ENCODE results near the gene TMIGD3.

DNA sequence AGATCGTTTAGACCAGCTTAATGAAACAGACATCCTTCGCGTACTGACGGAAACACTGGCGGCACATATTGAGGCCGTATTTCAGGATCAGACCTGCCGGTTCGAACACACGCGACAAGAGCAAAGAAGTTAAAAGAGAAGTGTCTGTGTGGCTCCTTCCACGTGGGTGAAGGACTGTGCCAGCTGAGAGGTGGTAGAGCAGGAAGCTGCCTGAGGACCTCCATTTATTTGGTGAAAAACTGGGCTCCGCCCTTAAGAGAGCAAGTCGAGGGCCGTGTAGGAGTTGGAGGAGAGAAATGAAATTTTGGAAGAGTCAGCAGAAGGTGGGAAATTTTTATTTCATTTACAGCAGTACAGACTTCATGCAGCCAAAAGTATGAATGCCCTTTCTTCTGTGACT lies 38.8 kb upstream of the TMIGD3 start:
- TF ChIP-seq, protein P1, sequence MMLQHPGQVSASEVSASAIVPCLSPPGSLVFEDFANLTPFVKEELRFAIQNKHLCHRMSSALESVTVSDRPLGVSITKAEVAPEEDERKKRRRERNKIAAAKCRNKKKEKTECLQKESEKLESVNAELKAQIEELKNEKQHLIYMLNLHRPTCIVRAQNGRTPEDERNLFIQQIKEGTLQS (CRISPR knock-in tag; conservative IDR thresholded peaks at IDR 0.05) = no peak
- TF ChIP-seq, protein P2, sequence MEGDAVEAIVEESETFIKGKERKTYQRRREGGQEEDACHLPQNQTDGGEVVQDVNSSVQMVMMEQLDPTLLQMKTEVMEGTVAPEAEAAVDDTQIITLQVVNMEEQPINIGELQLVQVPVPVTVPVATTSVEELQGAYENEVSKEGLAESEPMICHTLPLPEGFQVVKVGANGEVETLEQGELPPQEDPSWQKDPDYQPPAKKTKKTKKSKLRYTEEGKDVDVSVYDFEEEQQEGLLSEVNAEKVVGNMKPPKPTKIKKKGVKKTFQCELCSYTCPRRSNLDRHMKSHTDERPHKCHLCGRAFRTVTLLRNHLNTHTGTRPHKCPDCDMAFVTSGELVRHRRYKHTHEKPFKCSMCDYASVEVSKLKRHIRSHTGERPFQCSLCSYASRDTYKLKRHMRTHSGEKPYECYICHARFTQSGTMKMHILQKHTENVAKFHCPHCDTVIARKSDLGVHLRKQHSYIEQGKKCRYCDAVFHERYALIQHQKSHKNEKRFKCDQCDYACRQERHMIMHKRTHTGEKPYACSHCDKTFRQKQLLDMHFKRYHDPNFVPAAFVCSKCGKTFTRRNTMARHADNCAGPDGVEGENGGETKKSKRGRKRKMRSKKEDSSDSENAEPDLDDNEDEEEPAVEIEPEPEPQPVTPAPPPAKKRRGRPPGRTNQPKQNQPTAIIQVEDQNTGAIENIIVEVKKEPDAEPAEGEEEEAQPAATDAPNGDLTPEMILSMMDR (IDR thresholded peaks at IDR 0.05) = no peak
- TF ChIP-seq RELA (CRISPR knock-in tag; IDR thresholded peaks at IDR 0.05; ENCODE audit: borderline replicate concordance) (no peak), NFYB (CRISPR knock-in tag; conservative IDR thresholded peaks at IDR 0.05; ENCODE audit: low read depth) (no peak), TP53 (CRISPR knock-in tag; IDR thresholded peaks at IDR 0.05) (no peak), STAT6 (CRISPR knock-in tag; conservative IDR thresholded peaks at IDR 0.05; ENCODE audit: low read depth) (no peak), JUN (CRISPR knock-in tag; IDR thresholded peaks at IDR 0.05) (no peak), SP1 (CRISPR knock-in tag; conservative IDR thresholded peaks at IDR 0.05) (no peak), TCF7 (CRISPR knock-in tag; IDR thresholded peaks at IDR 0.05; ENCODE audit: low read depth) (no peak)
- TF ChIP-seq, protein P3, sequence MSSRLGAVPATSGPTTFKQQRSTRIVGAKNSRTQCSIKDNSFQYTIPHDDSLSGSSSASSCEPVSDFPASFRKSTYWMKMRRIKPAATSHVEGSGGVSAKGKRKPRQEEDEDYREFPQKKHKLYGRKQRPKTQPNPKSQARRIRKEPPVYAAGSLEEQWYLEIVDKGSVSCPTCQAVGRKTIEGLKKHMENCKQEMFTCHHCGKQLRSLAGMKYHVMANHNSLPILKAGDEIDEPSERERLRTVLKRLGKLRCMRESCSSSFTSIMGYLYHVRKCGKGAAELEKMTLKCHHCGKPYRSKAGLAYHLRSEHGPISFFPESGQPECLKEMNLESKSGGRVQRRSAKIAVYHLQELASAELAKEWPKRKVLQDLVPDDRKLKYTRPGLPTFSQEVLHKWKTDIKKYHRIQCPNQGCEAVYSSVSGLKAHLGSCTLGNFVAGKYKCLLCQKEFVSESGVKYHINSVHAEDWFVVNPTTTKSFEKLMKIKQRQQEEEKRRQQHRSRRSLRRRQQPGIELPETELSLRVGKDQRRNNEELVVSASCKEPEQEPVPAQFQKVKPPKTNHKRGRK (CRISPR knock-in tag; IDR thresholded peaks at IDR 0.05; ENCODE audit: borderline replicate concordance) = no peak
- TF ChIP-seq, protein P4, sequence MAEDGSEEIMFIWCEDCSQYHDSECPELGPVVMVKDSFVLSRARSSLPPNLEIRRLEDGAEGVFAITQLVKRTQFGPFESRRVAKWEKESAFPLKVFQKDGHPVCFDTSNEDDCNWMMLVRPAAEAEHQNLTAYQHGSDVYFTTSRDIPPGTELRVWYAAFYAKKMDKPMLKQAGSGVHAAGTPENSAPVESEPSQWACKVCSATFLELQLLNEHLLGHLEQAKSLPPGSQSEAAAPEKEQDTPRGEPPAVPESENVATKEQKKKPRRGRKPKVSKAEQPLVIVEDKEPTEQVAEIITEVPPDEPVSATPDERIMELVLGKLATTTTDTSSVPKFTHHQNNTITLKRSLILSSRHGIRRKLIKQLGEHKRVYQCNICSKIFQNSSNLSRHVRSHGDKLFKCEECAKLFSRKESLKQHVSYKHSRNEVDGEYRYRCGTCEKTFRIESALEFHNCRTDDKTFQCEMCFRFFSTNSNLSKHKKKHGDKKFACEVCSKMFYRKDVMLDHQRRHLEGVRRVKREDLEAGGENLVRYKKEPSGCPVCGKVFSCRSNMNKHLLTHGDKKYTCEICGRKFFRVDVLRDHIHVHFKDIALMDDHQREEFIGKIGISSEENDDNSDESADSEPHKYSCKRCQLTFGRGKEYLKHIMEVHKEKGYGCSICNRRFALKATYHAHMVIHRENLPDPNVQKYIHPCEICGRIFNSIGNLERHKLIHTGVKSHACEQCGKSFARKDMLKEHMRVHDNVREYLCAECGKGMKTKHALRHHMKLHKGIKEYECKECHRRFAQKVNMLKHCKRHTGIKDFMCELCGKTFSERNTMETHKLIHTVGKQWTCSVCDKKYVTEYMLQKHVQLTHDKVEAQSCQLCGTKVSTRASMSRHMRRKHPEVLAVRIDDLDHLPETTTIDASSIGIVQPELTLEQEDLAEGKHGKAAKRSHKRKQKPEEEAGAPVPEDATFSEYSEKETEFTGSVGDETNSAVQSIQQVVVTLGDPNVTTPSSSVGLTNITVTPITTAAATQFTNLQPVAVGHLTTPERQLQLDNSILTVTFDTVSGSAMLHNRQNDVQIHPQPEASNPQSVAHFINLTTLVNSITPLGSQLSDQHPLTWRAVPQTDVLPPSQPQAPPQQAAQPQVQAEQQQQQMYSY (CRISPR knock-in tag; IDR thresholded peaks at IDR 0.05) = no peak
